ENCODE results near the gene PLK3.
A peak's percentile ranks its signal among the peaks of the same experiment; 100 is the strongest.

The PLK3 gene

GRCh38 chr1:44817771-44818495 lies 17.8 kb downstream of the PLK3 start:
- Histone ChIP-seq H2AFZ (ENCODE audit: low read depth, low read length, severe bottlenecking) (no peak overlapping the region), H3F3A (ENCODE audit: insufficient read depth) (peaks cover 30% of the 10 kb centered on the region), H3K4me3 (ENCODE audit: insufficient read depth, low read length, poor library complexity, severe bottlenecking) (no peak overlapping the region), H3K27ac (ENCODE audit: low read depth, low read length) (no peak overlapping the region), H4K20me1 (ENCODE audit: low read depth, low read length) (no peaks in the 10 kb centered on the region), H3K79me2 (ENCODE audit: insufficient read depth, low read length) (no peaks in the 10 kb centered on the region), H3K9ac (ENCODE audit: low read length) (no peak overlapping the region), H3K9me3 (ENCODE audit: insufficient read depth, low read length) (no peaks in the 10 kb centered on the region), H3K4me2 (ENCODE audit: low read depth, low read length, poor library complexity, severe bottlenecking) (no peak overlapping the region), H3K36me3 (ENCODE audit: low read length) (no peaks in the 10 kb centered on the region), H3K27me3 (ENCODE audit: low read length) (no peaks in the 10 kb centered on the region), H3K9me2 (replicated peaks; ENCODE audit: insufficient read depth, low read length) (no peaks in the 10 kb centered on the region)
- TF ChIP-seq CTCF (IDR thresholded peaks at IDR 0.05; ENCODE audit: insufficient read depth, low read length, poor library complexity, severe bottlenecking), result no peak
- no peak for TF ChIP-seq EZH2phosphoT487 (conservative IDR thresholded peaks at IDR 0.05; ENCODE audit: low read length)

GRCh38 chr1:44819196-44819607 lies 19.0 kb downstream of the PLK3 start:
- Histone ChIP-seq H3K27me3 (ENCODE audit: low read length) (no peaks in the 10 kb centered on the region), H2AFZ (ENCODE audit: low read depth, low read length, severe bottlenecking) (peak overlapping the region; percentile 70), H3K27ac (ENCODE audit: low read depth, low read length) (peak overlapping the region; percentile 94), H3K9me3 (ENCODE audit: insufficient read depth, low read length) (no peaks in the 10 kb centered on the region), H3K4me2 (ENCODE audit: low read depth, low read length, poor library complexity, severe bottlenecking) (peak overlapping the region; percentile 90), H3K9me2 (replicated peaks; ENCODE audit: insufficient read depth, low read length) (no peaks in the 10 kb centered on the region), H4K20me1 (ENCODE audit: low read depth, low read length) (no peaks in the 10 kb centered on the region), H3K9ac (ENCODE audit: low read length) (peak overlapping the region; percentile 61), H3K4me3 (ENCODE audit: insufficient read depth, low read length, poor library complexity, severe bottlenecking) (peak overlapping the region; percentile 45), H3K79me2 (ENCODE audit: insufficient read depth, low read length) (no peaks in the 10 kb centered on the region), H3K36me3 (ENCODE audit: low read length) (no peaks in the 10 kb centered on the region), H3F3A (ENCODE audit: insufficient read depth) (peaks cover 30% of the 10 kb centered on the region)
- TF ChIP-seq EZH2phosphoT487 (conservative IDR thresholded peaks at IDR 0.05; ENCODE audit: low read length) (no peak), CTCF (IDR thresholded peaks at IDR 0.05; ENCODE audit: insufficient read depth, low read length, poor library complexity, severe bottlenecking) (no peak)

GRCh38 chr1:44819608-44820327 lies 19.6 kb downstream of the PLK3 start:
- peak overlapping the region; percentile 45 for H3K4me3 ChIP-seq (ENCODE audit: insufficient read depth, low read length, poor library complexity, severe bottlenecking)
- peak overlapping the region; percentile 94 for H3K27ac ChIP-seq (ENCODE audit: low read depth, low read length)
- H3K9me3 ChIP-seq (ENCODE audit: insufficient read depth, low read length), result no peaks in the 10 kb centered on the region
- peak overlapping the region; percentile 88 for H2AFZ ChIP-seq (ENCODE audit: low read depth, low read length, severe bottlenecking)
- H3K36me3 ChIP-seq (ENCODE audit: low read length), result no peaks in the 10 kb centered on the region
- peaks cover 30% of the 10 kb centered on the region for H3F3A ChIP-seq (ENCODE audit: insufficient read depth)
- peak overlapping the region; percentile 61 for H3K9ac ChIP-seq (ENCODE audit: low read length)
- H3K79me2 ChIP-seq (ENCODE audit: insufficient read depth, low read length), result no peaks in the 10 kb centered on the region
- peak overlapping the region; percentile 90 for H3K4me2 ChIP-seq (ENCODE audit: low read depth, low read length, poor library complexity, severe bottlenecking)
- no peaks in the 10 kb centered on the region for H4K20me1 ChIP-seq (ENCODE audit: low read depth, low read length)
- no peak for TF ChIP-seq EZH2phosphoT487 (conservative IDR thresholded peaks at IDR 0.05; ENCODE audit: low read length)
- no peak for TF ChIP-seq CTCF (IDR thresholded peaks at IDR 0.05; ENCODE audit: insufficient read depth, low read length, poor library complexity, severe bottlenecking)
- H3K27me3 ChIP-seq (ENCODE audit: low read length), result no peaks in the 10 kb centered on the region
- no peaks in the 10 kb centered on the region for H3K9me2 ChIP-seq (replicated peaks; ENCODE audit: insufficient read depth, low read length)

Measured in SU-DHL-6 (cell line).